Left lung (tissue), 10 donors: ENCODE data around the gene REPS1. TPM values are rescaled to one million over a fixed set of nuclear protein-coding genes. Genes with fewer than 3 reads are reported as not detected.

ENCODE experiments used
- ATAC-seq: fragments of 200-7000 bp; cut with Tn5 transposase; one replicate; pipeline ENCODE4 v1.9.1; 2020; ENCODE audit warnings: moderate library complexity
- DNase-seq, 4 donors: peaks; one replicate each; pipeline ENCODE4 v3.0.0-alpha.2; 2013 to 2020
- H3K27ac ChIP-seq, 2 donors: fragments of 200-600 bp; sonication (generic) in 1 of 2; one replicate each; pipeline versions ENCODE4 v1.5.0 to v1.8.0; 2020 to 2021
- H3K27me3 ChIP-seq, 2 donors: fragments of 200-600 bp; sonication (generic) in 1 of 2; one replicate each; pipeline versions ENCODE4 v1.5.0 to v1.8.0; 2020 to 2021
- H3K36me3 ChIP-seq, 2 donors: fragments of 200-600 bp; sonication (generic) in 1 of 2; one replicate each; pipeline versions ENCODE4 v1.5.0 to v1.8.0; 2020 to 2021
- H3K4me1 ChIP-seq, 2 donors: fragments of 200-600 bp; one replicate each; pipeline ENCODE4 v1.8.0; 2021
- H3K4me3 ChIP-seq, 2 donors: fragments of 200-600 bp; sonication (generic) in 1 of 2; one replicate each; pipeline versions ENCODE4 v1.5.0 to v1.8.0; 2020 to 2021; ENCODE audit warnings: mild to moderate bottlenecking in 1 of 2
- H3K9me3 ChIP-seq, 2 donors: fragments of 200-600 bp; sonication (generic) in 1 of 2; one replicate each; pipeline versions ENCODE4 v1.5.0 to v1.8.0; 2020 to 2021
- intact Hi-C, 2 donors: fragments of 100-400 bp; cut with DNase I; formaldehyde crosslinking; loops; one replicate each; pipeline versions ENCODE4 v1.11.2 to v1.14.2; 2022
- polyA plus RNA-seq, 6 donors: library from polyadenylated mRNA; unstranded; fragments of 120-200 nt; gene quantifications; one replicate each; pipeline ENCODE4 v1.2.1, GENCODE V29; 2013; ENCODE audit not compliant: insufficient read length in 6 of 6
- total RNA-seq, 2 donors: library from RNA; stranded (reverse); fragmentation: NEBNext Ultra II Directional; extraction: Animal tissue kit (Norgen Biotek cat#: 25700); gene quantifications; one replicate each; pipeline ENCODE4 v1.2.1, GENCODE V29; 2021
- TF ChIP-seq, protein P1 (sequence below), 2 donors: fragments of 200-600 bp; sonication (generic) in 1 of 2; IDR thresholded peaks; one replicate each; pipeline versions ENCODE4 v1.5.0 to v1.8.0; 2021; ENCODE audit warnings: antibody characterized with exemption in 2 of 2
- donor health status: DM: no; HTN: yes; CAD: no.
- donor health status: DM: no; HTN: no; CAD: no.

Gene REPS1
- total and polyA plus RNA-seq, 8 donors, result 29.3 to 83.9 (median 63.6) TPM

DNA sequence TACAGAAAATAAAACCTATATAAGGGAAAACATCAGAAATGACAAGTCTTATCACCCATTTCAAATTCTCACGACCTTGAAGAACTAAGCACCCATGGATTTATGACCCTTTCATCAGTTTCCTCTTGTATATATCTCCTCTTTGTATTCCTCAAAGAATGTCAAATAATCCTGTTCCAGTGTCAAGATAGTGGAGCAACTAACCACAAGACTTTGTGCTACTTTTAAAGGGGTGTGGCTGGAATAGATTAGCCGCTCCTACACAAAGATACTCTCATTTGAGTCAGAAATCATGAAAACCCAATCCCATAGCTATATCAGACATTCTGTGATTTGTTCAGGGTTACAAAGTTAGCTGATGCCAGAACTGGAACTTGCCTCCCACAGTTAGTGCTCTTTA lies 6.6 kb downstream of the REPS1 start:
- peaks cover 11 to 76% of the 10 kb centered on the region in 2 donors for H3K4me1 ChIP-seq
- intact Hi-C loops, result no loop called here
- no peaks in the 10 kb centered on the region for H3K36me3 ChIP-seq
- no peak overlapping the region for H3K27ac ChIP-seq
- no peaks in the 10 kb centered on the region for H3K27me3 ChIP-seq
- TF ChIP-seq, protein P1, sequence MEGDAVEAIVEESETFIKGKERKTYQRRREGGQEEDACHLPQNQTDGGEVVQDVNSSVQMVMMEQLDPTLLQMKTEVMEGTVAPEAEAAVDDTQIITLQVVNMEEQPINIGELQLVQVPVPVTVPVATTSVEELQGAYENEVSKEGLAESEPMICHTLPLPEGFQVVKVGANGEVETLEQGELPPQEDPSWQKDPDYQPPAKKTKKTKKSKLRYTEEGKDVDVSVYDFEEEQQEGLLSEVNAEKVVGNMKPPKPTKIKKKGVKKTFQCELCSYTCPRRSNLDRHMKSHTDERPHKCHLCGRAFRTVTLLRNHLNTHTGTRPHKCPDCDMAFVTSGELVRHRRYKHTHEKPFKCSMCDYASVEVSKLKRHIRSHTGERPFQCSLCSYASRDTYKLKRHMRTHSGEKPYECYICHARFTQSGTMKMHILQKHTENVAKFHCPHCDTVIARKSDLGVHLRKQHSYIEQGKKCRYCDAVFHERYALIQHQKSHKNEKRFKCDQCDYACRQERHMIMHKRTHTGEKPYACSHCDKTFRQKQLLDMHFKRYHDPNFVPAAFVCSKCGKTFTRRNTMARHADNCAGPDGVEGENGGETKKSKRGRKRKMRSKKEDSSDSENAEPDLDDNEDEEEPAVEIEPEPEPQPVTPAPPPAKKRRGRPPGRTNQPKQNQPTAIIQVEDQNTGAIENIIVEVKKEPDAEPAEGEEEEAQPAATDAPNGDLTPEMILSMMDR (IDR thresholded peaks at IDR 0.05), result no peak
- H3K4me3 ChIP-seq, result no peak overlapping the region
- ATAC-seq (no peak), DNase-seq (no peak)
- H3K9me3 ChIP-seq, result no peaks in the 10 kb centered on the region

DNA sequence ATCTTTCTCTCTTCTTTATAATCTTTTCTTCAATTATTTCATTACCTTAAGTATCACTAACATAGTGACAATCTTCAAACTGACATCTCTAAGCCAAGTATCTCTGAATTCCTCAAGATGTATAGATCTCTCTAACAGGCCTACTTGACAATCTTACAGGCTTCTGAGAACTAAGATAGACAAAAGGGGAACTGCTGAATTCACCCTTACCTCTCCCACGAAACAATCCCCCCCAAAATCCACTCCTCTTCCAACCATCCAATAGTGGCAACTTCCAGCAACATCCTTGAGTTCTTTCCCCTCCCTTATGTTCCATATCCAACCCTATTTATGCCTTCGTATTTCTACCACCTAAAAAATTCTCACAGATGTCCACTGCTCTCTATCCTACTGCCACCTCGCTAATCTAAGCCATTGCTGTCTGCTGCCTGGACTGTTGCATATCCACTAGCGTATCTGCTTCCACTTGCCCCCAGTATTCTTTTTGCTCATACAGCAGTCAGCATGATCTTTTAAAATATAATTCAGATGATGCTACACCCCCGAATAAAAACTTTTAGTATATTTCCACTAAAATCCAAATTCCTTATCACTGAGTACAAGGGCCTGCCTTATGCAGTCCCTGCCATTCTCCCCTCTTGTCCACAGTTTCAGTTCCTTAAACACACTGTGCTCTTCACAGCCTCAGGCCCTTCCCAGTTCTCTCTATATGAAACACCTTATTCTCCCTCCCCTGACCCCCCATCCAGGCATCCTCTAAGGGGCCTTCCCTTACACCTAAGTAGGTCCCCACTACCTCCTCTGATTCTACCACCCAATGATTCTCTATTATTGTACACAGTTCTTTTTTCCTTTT lies 8.0 kb downstream of the REPS1 start:
- intact Hi-C loops, result no loop called here
- H3K27ac ChIP-seq, result no peak overlapping the region
- no peak for DNase-seq
- no peak overlapping the region for H3K4me3 ChIP-seq
- H3K36me3 ChIP-seq, result no peaks in the 10 kb centered on the region
- H3K9me3 ChIP-seq, result no peaks in the 10 kb centered on the region
- peaks cover 6 to 63% of the 10 kb centered on the region in 2 donors for H3K4me1 ChIP-seq
- H3K27me3 ChIP-seq, result no peaks in the 10 kb centered on the region
- peak; percentile 40 for ATAC-seq
- TF ChIP-seq, protein P1 (IDR thresholded peaks at IDR 0.05), result no peak

DNA sequence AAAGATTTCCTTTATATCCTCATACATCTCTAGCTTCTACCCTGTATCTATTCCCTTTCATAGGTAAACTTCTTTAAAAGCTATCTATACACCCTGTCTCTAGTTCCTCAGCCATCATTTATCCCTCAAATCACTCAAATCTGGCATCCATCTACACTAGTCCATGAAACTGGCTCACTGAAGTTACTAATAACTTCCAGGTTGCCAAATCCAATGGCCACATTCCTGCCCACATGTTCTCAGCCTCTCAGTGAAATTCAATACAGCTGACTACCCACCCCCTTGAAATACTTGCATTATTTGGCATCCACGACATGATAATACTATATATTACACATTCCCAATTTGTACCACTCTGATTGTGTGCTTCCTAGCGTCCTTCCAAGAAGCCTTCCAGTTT lies 8.7 kb downstream of the REPS1 start:
- Histone ChIP-seq H3K4me3 (no peak overlapping the region), H3K27ac (no peak overlapping the region), H3K36me3 (no peaks in the 10 kb centered on the region), H3K9me3 (no peaks in the 10 kb centered on the region), H3K27me3 (no peaks in the 10 kb centered on the region), H3K4me1 (peaks cover 6 to 61% of the 10 kb centered on the region in 2 donors)
- TF ChIP-seq, protein P1 (IDR thresholded peaks at IDR 0.05), result no peak
- intact Hi-C loops, result no loop called here
- DNase-seq (no peak), ATAC-seq (no peak)

DNA sequence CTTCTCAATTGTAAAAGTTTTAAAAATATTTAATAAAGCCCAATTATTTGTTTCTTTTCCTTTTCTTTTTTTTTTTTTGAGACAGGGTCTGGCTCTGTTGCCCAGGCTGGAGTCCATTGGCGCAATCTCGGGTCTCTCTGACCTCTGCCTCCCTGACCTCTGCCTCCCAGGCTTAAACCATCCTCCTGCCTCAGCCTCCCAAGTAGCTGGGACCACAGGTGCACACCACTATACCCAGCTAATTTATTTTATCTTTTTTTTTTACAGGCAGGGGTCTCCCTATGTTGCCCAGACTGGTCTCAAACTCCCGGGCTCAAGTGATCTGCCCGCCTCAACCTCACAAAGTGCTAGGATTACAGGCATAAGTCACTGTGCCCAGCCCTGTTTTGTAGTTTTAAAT lies 9.8 kb downstream of the REPS1 start:
- Histone ChIP-seq H3K27ac (no peak overlapping the region), H3K27me3 (no peaks in the 10 kb centered on the region), H3K4me3 (no peak overlapping the region), H3K36me3 (no peaks in the 10 kb centered on the region), H3K4me1 (peaks cover 10 to 60% of the 10 kb centered on the region in 2 donors), H3K9me3 (no peaks in the 10 kb centered on the region)
- TF ChIP-seq, protein P1 (IDR thresholded peaks at IDR 0.05), result no peak
- no peak for ATAC-seq
- intact Hi-C loops, result no loop called here
- no peak for DNase-seq

DNA sequence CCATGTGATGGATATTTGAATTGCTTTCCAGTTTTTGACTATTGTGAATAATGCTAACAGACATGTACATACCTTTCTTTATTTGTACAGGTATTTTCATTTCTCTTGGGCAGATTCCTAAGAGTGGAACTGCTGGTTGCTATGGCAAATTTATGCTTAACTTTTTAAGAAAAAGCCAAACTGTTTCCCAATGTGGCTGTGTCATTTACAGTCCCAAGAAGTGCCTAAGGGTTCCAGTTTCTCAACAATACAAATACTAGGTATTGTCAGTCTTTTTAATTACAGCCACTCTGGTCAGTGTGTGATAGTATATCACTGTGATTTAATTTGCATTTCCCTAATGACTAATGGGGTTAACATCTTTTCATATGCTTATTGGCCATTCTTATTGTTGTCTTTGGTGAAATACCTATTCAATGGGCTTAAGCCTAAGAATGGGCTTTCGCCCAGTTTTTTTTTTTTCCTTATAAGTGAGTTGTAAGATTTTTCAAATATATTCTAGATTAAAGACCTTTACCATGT lies 10.3 kb downstream of the REPS1 start:
- peaks cover 13 to 60% of the 10 kb centered on the region in 2 donors for H3K4me1 ChIP-seq
- no peak for ATAC-seq
- H3K27ac ChIP-seq, result no peak overlapping the region
- H3K36me3 ChIP-seq, result no peaks in the 10 kb centered on the region
- no peaks in the 10 kb centered on the region for H3K9me3 ChIP-seq
- H3K4me3 ChIP-seq, result no peak overlapping the region
- TF ChIP-seq, protein P1 (IDR thresholded peaks at IDR 0.05), result no peak
- H3K27me3 ChIP-seq, result no peaks in the 10 kb centered on the region
- no peak for DNase-seq
- intact Hi-C loops, result no loop called here
